RWPE2 (cell line): ENCODE measurements around the gene SLC1A7.

ENCODE experiments used
- ATAC-seq: fragments of 200-7000 bp; cut with Tn5 transposase; 3 replicates; pipeline ENCODE4 v1.9.1; 2021; ENCODE audit warnings: low read depth
- DNase-seq: peaks from one replicate; pipeline ENCODE4 v3.0.0-alpha.2; 2020; ENCODE audit warnings: low spot score
- H3K27ac ChIP-seq: fragments of 450-650 bp; 2 replicates; pipeline ENCODE4 v1.5.1; 2017; ENCODE audit warnings: mild to moderate bottlenecking; ENCODE audit not compliant: poor library complexity, severe bottlenecking
- H3K27me3 ChIP-seq: fragments of 250-450 bp; sonication (Bioruptor Pico); 2 replicates; pipeline ENCODE4 v1.5.1; 2021; ENCODE audit warnings: mild to moderate bottlenecking, moderate library complexity; ENCODE audit not compliant: insufficient read depth, poor library complexity, severe bottlenecking
- H3K36me3 ChIP-seq: fragments of 250-450 bp; sonication (Bioruptor Pico); 2 replicates; pipeline ENCODE4 v1.5.1; 2020; ENCODE audit warnings: low read depth, mild to moderate bottlenecking, moderate library complexity
- H3K4me1 ChIP-seq: fragments of 250-450 bp; sonication (Bioruptor Pico); 2 replicates; pipeline ENCODE4 v1.5.1; 2021; ENCODE audit warnings: mild to moderate bottlenecking, moderate library complexity; ENCODE audit not compliant: insufficient read depth, poor library complexity, severe bottlenecking
- H3K4me3 ChIP-seq: fragments of 250-450 bp; sonication (Bioruptor Pico); 2 replicates; pipeline ENCODE4 v1.5.1; 2021; ENCODE audit warnings: mild to moderate bottlenecking, moderate library complexity; ENCODE audit not compliant: severe bottlenecking
- H3K9me3 ChIP-seq: fragments of 250-450 bp; sonication (Bioruptor Pico); 2 replicates; pipeline ENCODE4 v1.5.1; 2021; ENCODE audit warnings: mild to moderate bottlenecking, moderate library complexity; ENCODE audit not compliant: severe bottlenecking
- TF ChIP-seq, protein P1 (sequence below): fragments of 450-650 bp; IDR thresholded peaks from one replicate; pipeline ENCODE4 v1.5.1; 2017; ENCODE audit warnings: mild to moderate bottlenecking, moderate library complexity; ENCODE audit not compliant: poor library complexity, severe bottlenecking

The SLC1A7 gene

DNA sequence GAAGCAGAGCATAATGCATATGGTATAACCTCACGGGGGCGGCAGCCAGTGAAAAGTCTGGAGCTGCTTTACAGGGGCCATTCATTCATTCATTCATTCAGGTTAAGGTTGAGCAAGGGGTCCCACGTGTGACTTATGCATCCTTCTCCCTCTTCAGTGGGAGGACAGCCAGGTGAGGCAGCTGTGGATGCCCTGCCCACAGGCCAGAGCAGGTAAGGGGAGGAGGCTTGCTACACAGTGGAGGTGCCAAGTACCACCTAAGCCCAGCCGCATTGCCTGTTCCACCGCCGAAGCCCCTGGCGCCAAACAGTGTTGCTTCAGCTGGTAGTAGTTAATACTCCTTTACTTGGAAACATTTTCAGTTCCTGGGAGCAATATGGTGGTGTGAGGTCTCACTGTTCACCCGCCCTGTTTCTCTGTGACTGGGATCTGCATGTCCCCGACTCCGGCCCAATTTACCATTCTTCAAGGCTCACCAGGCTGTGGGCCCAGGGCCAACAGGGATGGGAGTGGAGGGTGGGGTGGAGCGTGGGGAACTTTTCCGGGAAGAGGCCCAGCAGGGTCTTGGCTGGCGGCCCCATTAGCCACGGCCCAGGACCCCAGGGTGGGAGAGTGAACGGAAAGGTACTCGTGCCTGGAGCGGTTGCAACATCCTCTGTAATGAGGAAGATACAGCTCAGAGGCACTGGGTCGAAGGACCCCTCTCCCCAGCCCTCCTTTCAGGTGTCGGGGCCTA is 81.1 kb downstream of the SLC1A7 start:
- TF ChIP-seq, protein P1, sequence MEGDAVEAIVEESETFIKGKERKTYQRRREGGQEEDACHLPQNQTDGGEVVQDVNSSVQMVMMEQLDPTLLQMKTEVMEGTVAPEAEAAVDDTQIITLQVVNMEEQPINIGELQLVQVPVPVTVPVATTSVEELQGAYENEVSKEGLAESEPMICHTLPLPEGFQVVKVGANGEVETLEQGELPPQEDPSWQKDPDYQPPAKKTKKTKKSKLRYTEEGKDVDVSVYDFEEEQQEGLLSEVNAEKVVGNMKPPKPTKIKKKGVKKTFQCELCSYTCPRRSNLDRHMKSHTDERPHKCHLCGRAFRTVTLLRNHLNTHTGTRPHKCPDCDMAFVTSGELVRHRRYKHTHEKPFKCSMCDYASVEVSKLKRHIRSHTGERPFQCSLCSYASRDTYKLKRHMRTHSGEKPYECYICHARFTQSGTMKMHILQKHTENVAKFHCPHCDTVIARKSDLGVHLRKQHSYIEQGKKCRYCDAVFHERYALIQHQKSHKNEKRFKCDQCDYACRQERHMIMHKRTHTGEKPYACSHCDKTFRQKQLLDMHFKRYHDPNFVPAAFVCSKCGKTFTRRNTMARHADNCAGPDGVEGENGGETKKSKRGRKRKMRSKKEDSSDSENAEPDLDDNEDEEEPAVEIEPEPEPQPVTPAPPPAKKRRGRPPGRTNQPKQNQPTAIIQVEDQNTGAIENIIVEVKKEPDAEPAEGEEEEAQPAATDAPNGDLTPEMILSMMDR: no peak
- no peaks in the 10 kb centered on the region for H3K36me3 ChIP-seq
- DNase-seq (no peak), ATAC-seq (no peak)
- no peaks in the 10 kb centered on the region for H3K4me1 ChIP-seq
- no peak overlapping the region for H3K27ac ChIP-seq
- H3K9me3 ChIP-seq: no peaks in the 10 kb centered on the region
- H3K4me3 ChIP-seq: no peak overlapping the region
- H3K27me3 ChIP-seq: peaks cover 49% of the 10 kb centered on the region

DNA sequence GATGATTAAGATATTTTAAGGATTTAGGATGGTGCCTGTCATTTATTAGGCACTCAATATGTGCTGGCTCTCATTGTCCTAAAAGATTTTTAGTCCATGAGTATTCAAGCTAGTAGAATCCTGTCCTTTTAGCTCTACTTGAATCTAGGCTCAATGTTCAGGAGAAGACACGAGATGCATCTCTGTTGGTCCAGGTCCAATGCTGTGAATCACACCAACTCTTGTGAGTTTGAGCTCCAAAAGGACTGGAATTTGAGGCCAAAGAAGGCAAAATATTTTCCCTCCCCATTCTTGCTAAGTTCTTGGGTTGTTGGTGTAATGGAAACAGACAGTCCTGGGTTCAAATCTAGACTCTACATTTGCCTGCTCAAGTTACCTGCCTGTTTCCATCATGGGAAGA is 81.9 kb downstream of the SLC1A7 start:
- TF ChIP-seq, protein P1: no peak
- no peaks in the 10 kb centered on the region for H3K4me1 ChIP-seq
- no peaks in the 10 kb centered on the region for H3K36me3 ChIP-seq
- DNase-seq (no peak), ATAC-seq (no peak)
- H3K27me3 ChIP-seq: peaks cover 49% of the 10 kb centered on the region
- no peaks in the 10 kb centered on the region for H3K9me3 ChIP-seq
- no peak overlapping the region for H3K4me3 ChIP-seq
- H3K27ac ChIP-seq: no peak overlapping the region

DNA sequence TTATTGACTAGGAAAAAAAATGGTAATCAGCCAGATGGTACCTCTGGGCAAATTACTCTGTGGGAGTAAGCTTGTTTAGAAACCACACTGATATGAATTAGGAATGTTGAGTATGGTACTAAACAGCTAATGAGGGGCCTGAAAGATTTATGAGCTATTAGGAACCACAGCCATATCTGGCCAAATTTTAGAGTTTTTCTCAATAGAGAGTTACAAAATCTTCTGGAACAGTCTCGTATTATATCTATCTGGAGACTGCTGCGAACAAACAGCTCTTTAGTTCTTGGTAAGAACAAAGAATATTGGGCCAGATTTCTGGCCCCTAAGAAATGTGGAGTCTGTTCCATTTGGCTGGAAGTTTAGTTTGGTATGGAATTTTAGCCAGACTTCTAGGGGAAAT is 85.3 kb downstream of the SLC1A7 start:
- H3K36me3 ChIP-seq: no peaks in the 10 kb centered on the region

DNA sequence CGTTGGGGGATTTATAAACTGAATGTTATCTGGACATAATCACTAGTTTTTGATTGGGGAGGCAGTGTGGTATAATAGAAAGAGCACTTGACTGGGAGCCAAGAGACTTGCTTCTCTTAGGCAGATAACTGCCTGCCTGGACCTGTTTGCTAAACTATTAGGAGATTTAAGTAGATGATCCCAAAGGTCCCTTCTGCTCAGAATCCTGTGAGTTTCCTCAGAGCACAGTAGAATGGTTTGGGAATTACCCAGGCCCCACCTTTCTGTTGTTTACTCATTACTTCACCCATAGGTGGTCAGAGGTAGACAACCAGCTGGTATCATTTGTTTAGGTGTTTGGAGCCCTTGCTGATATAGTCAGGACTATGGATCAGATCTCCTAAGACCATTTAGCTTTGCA is 90.8 kb downstream of the SLC1A7 start:
- DNase-seq (no peak), ATAC-seq (no peak)
- peaks cover 5% of the 10 kb centered on the region; the same call in 1 of the 2 replicates for H3K36me3 ChIP-seq
- peaks cover 6% of the 10 kb centered on the region for H3K4me1 ChIP-seq
- no peak overlapping the region for H3K27ac ChIP-seq
- TF ChIP-seq, protein P1: no peak
- H3K27me3 ChIP-seq: no peaks in the 10 kb centered on the region
- no peak overlapping the region for H3K4me3 ChIP-seq
- no peaks in the 10 kb centered on the region for H3K9me3 ChIP-seq

More for the DNA sequence above, 85.3 kb downstream of the SLC1A7 start:
- no peak for ATAC-seq
- peaks cover 30% of the 10 kb centered on the region for H3K27me3 ChIP-seq
- no peak overlapping the region for H3K4me3 ChIP-seq
- H3K4me1 ChIP-seq: no peaks in the 10 kb centered on the region
- no peaks in the 10 kb centered on the region for H3K9me3 ChIP-seq
- TF ChIP-seq, protein P1: no peak
- no peak for DNase-seq
- H3K27ac ChIP-seq: no peak overlapping the region

DNA sequence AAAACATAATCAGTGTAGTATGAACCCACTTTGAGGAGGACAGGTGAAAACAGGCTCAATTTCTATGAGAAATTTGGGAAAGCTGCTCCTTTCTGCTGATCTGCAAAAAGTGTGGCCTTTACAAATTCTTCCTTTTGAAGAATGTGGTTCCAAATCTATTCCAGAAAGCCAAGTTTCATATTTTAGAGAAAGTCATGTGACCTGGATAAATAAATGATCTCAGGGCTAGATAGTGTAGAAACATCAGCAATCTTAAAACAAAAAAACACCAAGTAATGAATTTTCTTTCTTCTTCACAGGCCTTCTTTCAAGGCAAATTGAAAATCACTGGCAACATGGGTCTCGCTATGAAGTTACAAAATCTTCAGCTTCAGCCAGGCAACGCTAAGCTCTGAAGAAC is 92.1 kb downstream of the SLC1A7 start:
- Histone ChIP-seq H3K36me3 (peaks cover 5% of the 10 kb centered on the region; the same call in 1 of the 2 replicates), H3K4me1 (peaks cover 6% of the 10 kb centered on the region), H3K27me3 (no peaks in the 10 kb centered on the region), H3K9me3 (no peaks in the 10 kb centered on the region), H3K4me3 (no peak overlapping the region), H3K27ac (no peak overlapping the region)
- no peak for DNase-seq
- ATAC-seq: no peak
- TF ChIP-seq, protein P1: no peak
